Psoas muscle (tissue), 8 donors: ENCODE results near the gene TAS2R50. TPM values are rescaled to one million over a fixed set of nuclear protein-coding genes. Genes with fewer than 3 reads are reported as not detected.
"Not testable (repeated sequence)": the region's sequence is repeated elsewhere in the genome, so short reads cannot be mapped to it uniquely, and the experiment has no call there.

Experiments
- ATAC-seq, 4 donors: fragments of 200-7000 bp; cut with Tn5 transposase; one replicate each; pipeline ENCODE4 v1.9.1; 2020; ENCODE audit warnings: moderate library complexity in 3 of 4, mild to moderate bottlenecking in 2 of 4
- DNase-seq, 2 donors: peaks; one replicate each; pipeline ENCODE4 v3.0.0-alpha.2; 2020
- H3K27ac ChIP-seq: fragments of 200-600 bp; one replicate; pipeline ENCODE4 v1.8.0; 2022
- H3K27me3 ChIP-seq, 3 donors: fragments of 200-600 bp in 1 of 3; one replicate each; pipeline versions ENCODE4 v1.6.1 to v1.8.0; 2013 to 2022; ENCODE audit warnings: low read length in 2 of 3, mild to moderate bottlenecking in 2 of 3, moderate library complexity in 1 of 3; ENCODE audit not compliant: insufficient read depth in 3 of 3
- H3K36me3 ChIP-seq, 2 donors: fragments of 200-600 bp in 1 of 2; one replicate each; pipeline versions ENCODE4 v1.6.1 to v1.8.0; 2013 to 2022; ENCODE audit warnings: low read depth in 1 of 2, mild to moderate bottlenecking in 1 of 2, moderate library complexity in 1 of 2; ENCODE audit not compliant: insufficient read depth in 1 of 2
- H3K4me1 ChIP-seq: fragments of 200-600 bp; one replicate; pipeline ENCODE4 v1.8.0; 2022
- H3K4me3 ChIP-seq: fragments of 200-600 bp; one replicate; pipeline ENCODE4 v1.8.0; 2022; ENCODE audit warnings: mild to moderate bottlenecking
- H3K9me3 ChIP-seq: fragments of 200-600 bp; one replicate; pipeline ENCODE4 v1.8.0; 2022
- WGBS, 3 donors: extraction: QIAGEN DNeasy Blood & Tissue Kit; methylation state at CpG; one replicate each; pipeline versions ENCODE4 v1.1.6 to v1.1.7; 2013; 5-methylcytosine and 5-hydroxymethylcytosine counted together
- intact Hi-C, 2 donors: fragments of 100-400 bp; cut with DNase I; formaldehyde crosslinking; loops; one replicate each; pipeline versions ENCODE4 v1.11.0 to v1.14.2; 2022
- long read RNA-seq, 2 donors: library from polyadenylated mRNA; unstranded; transcript quantifications; one replicate each; pipeline ENCODE4 v2.0.0, GENCODE V29; 2021
- polyA plus RNA-seq, 3 donors: library from polyadenylated mRNA; stranded (reverse); fragments of 200-250 nt; gene quantifications; one replicate each; pipeline ENCODE4 v1.2.3, GENCODE V29; 2013
- total RNA-seq, 4 donors: library from RNA; stranded (reverse); fragmentation: NEBNext Ultra II Directional in 2 of 4; extraction: Animal tissue kit (Norgen Biotek cat#: 25700) in 2 of 4; gene quantifications; one replicate each; pipeline versions ENCODE4 v1.2.1 to v1.2.4, GENCODE V29; 2021 to 2023
- TF ChIP-seq, protein P1 (sequence below): fragments of 200-600 bp; IDR thresholded peaks from one replicate; pipeline ENCODE4 v1.8.0; 2022; ENCODE audit warnings: antibody characterized with exemption
- donor health status: healthy with polysubstance abuse.
- donor health status: DM: no; HTN: no; CAD: no; lungs with moderate emphysema.
- donor health status: Bipolar disorder and iron deficiency.
- donor health status: healthy.
- donor health status: DM: yes; HTN: yes; CAD: no.
- donor health status: DM: no; HTN: no; CAD: no.
- donor health status: DM: no; HTN: no; CAD: no.
- donor health status: DM: yes; HTN: yes; CAD: no.

Gene TAS2R50
- total RNA-seq (under 1 TPM in 3 of 4 donors, not detected in 1; 0.29 to 0.99 (median 0.39) TPM), polyA plus RNA-seq (under 1 TPM in 1 of 3 donors, not detected in 2; 0.14 TPM)
- long read RNA-seq, donor 1: 0 reads
- long read RNA-seq, donor 2: 0 reads

- intact Hi-C loops: no loop called here
- Histone ChIP-seq H3K36me3 (no peaks in the 10 kb centered on the region), H3K27me3 (no peaks in the 10 kb centered on the region), H3K4me3 (no peak within 1 kb of the TSS), H3K4me1 (no peaks in the 10 kb centered on the region), H3K27ac (no peak within 1 kb of the TSS), H3K9me3 (peaks cover 9% of the 10 kb centered on the region)
- ATAC-seq: no peak
- TF ChIP-seq, protein P1, sequence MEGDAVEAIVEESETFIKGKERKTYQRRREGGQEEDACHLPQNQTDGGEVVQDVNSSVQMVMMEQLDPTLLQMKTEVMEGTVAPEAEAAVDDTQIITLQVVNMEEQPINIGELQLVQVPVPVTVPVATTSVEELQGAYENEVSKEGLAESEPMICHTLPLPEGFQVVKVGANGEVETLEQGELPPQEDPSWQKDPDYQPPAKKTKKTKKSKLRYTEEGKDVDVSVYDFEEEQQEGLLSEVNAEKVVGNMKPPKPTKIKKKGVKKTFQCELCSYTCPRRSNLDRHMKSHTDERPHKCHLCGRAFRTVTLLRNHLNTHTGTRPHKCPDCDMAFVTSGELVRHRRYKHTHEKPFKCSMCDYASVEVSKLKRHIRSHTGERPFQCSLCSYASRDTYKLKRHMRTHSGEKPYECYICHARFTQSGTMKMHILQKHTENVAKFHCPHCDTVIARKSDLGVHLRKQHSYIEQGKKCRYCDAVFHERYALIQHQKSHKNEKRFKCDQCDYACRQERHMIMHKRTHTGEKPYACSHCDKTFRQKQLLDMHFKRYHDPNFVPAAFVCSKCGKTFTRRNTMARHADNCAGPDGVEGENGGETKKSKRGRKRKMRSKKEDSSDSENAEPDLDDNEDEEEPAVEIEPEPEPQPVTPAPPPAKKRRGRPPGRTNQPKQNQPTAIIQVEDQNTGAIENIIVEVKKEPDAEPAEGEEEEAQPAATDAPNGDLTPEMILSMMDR: no peak
- no peak for DNase-seq
- 43 to 70% (median 49%) methylated on average over 2 of the region's 2 CpGs for WGBS, 3 donors
Observed at GRCh38 chr12:10986812-10987211, at the start of gene TAS2R50. TAS2R50 (minus strand) TSS chr12:10986912; CDS start chr12:10986860, 52 bp downstream.

DNA sequence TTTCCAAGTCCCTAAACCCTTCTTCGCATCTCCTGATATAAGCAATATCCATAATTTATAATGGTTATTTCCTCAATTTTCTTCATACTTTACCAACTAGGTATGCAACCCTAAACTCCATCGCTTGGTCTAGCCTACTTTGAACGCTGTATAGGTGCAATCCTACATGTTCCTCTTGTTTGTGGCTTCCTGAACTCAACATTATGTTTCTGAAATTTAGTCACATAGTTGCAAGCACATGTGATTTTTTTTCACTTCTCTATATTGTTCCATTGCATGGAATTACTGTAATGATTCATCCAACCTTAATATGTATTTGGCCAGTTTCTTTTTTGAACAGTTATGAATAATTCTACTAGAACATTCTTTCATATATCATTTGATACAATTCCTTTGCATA lies 47.2 kb upstream of the TAS2R50 start:
- H3K4me1 ChIP-seq, intact Hi-C loops, H3K27ac ChIP-seq, H3K27me3 ChIP-seq, ATAC-seq, DNase-seq, H3K4me3 ChIP-seq, H3K36me3 ChIP-seq, H3K9me3 ChIP-seq: not testable (repeated sequence)
- WGBS, 3 donors: 100% methylated on average over 1 of the region's 3 CpGs; no CpG with 5 or more reads in 2 of the 3 donors

DNA sequence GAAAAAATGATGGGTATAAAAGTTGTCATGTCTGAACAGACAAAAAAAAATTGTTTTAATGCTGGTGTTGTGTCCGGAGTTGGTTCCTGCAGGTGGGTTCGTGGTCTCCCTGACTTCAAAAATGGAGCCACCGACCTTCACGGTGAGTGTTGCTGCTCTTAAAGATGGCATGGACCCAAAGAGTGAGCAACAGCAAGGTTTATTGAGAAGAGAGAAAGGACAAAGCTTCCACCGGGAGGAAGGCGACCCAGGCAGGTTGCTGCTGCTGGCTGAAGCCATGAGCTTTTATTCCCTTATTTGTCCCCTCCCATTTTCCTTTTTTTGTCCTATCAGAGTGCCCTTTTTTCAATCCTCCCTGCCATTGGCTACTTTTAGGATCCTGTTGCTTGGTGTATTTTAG lies 44.6 kb upstream of the TAS2R50 start, which contains the start of gene TAS2R31:
TAS2R31 (minus strand) TSS at position 101 of the 400 bp plus-strand sequence; CDS start at position 29, 72 bp downstream.
- no peak for DNase-seq
- H3K27me3 ChIP-seq: no peaks in the 10 kb centered on the region
- H3K9me3 ChIP-seq: no peaks in the 10 kb centered on the region
- TF ChIP-seq, protein P1: no peak
- H3K27ac ChIP-seq: no peak within 1 kb of the TSS
- intact Hi-C loops: no loop called here
- H3K4me3 ChIP-seq: no peak within 1 kb of the TSS
- H3K4me1 ChIP-seq: no peaks in the 10 kb centered on the region
- H3K36me3 ChIP-seq: no peaks in the 10 kb centered on the region
- no peak for ATAC-seq
- 96 to 98% (median 98%) methylated on average over 6 of the region's 6 CpGs for WGBS, 3 donors

- Histone ChIP-seq H3K9me3 (no peaks in the 10 kb centered on the region), H3K36me3 (peaks cover 0 to 3% of the 10 kb centered on the region in 2 donors), H3K4me3 (no peak overlapping the region), H3K27ac (no peak overlapping the region), H3K27me3 (no peaks in the 10 kb centered on the region), H3K4me1 (no peaks in the 10 kb centered on the region)
- TF ChIP-seq, protein P1: no peak
- ATAC-seq (no peak), DNase-seq (no peak)
- intact Hi-C loops: no loop called here
- WGBS, 3 donors: 94 to 97% (median 94%) methylated on average over 6 of the region's 6 CpGs
Observed at GRCh38 chr12:11026118-11026517, 39.4 kb upstream of the TAS2R50 start.

DNA sequence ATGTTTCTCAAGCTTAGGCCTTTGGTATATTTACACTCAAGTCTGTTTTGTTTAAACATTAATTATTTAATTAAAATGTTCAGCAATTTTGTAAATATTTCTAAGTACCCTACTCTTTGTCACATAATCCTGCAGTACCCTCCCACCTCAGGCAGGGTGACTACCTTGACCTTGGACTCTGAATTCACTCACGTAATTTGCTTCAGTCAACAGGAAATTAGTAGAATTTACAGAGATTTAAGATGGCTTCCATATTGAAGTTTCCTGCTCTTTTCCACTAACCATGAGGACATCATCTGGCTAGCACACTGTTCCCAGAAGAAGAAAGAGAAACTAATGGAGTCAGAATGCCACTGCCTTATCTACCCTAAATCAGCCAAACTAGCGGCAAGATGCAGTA lies 36.7 kb upstream of the TAS2R50 start:
- Histone ChIP-seq H3K4me1 (no peaks in the 10 kb centered on the region), H3K36me3 (peaks cover 0 to 3% of the 10 kb centered on the region in 2 donors), H3K9me3 (no peaks in the 10 kb centered on the region), H3K27me3 (no peaks in the 10 kb centered on the region), H3K27ac (no peak overlapping the region), H3K4me3 (no peak overlapping the region)
- ATAC-seq: no peak
- TF ChIP-seq, protein P1: no peak
- no peak for DNase-seq
- 84 to 87% (median 87%) methylated on average over 2 of the region's 2 CpGs for WGBS, 3 donors
- intact Hi-C loops: no loop called here
